Hematopoietic multipotent progenitor cell treated with erythropoietin and hydrocortisone succinate and interleukin-3 and kit ligand, for 8 days (in vitro differentiated cells): ENCODE results near the gene H6PD.

Experiments
- DNase-seq: peaks from one replicate; pipeline ENCODE4 v3.0.0-alpha.2; 2015

H6PD gene

GRCh38 chr1:9234223-9235095, at the start of gene H6PD:
H6PD (plus strand) TSS chr1:9234774; CDS start chr1:9244935, 10,161 bp downstream.
- DNase-seq = peak; percentile 81

- no peak for DNase-seq
Observed at GRCh38 chr1:9186082-9186859, 48.3 kb upstream of the H6PD start.

GRCh38 chr1:9187004-9187403, 47.6 kb upstream of the H6PD start:
- no peak for DNase-seq

GRCh38 chr1:9190234-9190633, 44.3 kb upstream of the H6PD start:
- no peak for DNase-seq

- DNase-seq = no peak
Observed at GRCh38 chr1:9191231-9191630, 43.3 kb upstream of the H6PD start.

DNA sequence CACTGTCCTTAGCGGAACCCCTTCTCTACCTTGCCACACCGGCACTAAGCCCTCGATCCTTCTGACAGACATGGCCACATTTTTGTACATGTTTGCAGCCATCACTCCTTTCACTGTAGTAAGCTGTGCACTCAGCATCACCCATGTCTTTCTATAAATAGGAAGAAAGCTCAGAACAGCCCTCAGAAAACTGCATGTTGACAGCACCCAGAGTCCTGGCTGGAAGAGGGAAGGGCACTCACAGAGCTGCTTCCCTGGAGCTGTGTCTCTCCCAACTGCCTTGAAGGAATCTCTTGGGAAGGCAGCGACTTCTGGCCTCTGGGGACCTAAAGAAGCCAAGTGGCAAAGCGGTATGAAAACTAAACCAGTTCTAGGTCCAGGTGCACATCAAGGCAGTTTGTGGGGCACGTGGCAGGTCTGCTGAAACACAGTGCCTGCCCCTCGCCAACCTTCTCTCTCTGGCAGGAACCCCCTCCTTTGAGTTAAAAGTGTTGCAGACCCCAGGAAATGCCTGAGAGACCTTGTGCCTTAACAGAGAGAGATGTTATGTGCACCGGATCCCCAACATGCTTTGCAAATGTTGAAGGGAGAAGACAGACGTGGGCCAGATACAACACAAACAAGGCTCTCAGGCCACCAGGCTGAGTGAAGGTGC, 41.9 kb upstream of the H6PD start:
- DNase-seq = no peak

DNA sequence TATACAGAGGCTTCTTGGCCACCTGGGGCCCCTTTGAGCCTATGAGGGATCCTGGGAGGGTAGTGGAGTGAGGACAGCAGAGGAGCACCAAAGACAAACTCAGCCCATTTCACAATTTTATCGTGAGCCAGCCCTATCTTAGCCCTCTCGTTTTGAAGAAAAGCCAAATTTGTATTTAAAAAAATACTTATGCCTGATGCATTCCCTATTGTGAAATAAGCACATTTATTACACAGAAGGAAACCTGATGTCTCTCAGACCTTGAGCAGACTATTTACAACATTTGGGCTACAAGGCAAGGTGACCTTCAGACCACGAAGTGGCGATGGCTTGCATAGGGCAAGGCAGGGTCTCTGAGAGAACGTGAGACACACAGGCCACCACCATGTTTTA, 41.3 kb upstream of the H6PD start:
- no peak for DNase-seq

DNA sequence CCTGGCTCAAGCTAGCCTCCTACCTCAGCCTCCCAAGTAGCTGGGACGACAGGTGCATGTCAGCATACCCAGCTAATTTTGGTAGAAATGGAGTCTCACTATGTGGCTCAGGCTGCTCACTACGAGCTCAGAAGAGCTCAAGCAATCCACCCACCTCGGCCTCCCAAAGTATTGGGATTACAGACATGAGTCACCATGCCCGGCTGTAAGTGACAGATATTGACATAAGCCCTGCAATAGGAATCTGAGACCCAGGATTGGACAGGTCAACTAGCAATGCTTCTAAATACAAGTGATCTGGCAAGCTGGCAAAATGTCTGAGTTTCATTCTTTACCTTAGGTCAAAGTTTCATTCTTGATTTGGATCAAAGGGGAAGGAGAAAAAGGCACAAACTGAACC, 40.5 kb upstream of the H6PD start:
- no peak for DNase-seq

- DNase-seq = no peak
Observed at GRCh38 chr1:9195651-9196050, 38.9 kb upstream of the H6PD start.

DNA sequence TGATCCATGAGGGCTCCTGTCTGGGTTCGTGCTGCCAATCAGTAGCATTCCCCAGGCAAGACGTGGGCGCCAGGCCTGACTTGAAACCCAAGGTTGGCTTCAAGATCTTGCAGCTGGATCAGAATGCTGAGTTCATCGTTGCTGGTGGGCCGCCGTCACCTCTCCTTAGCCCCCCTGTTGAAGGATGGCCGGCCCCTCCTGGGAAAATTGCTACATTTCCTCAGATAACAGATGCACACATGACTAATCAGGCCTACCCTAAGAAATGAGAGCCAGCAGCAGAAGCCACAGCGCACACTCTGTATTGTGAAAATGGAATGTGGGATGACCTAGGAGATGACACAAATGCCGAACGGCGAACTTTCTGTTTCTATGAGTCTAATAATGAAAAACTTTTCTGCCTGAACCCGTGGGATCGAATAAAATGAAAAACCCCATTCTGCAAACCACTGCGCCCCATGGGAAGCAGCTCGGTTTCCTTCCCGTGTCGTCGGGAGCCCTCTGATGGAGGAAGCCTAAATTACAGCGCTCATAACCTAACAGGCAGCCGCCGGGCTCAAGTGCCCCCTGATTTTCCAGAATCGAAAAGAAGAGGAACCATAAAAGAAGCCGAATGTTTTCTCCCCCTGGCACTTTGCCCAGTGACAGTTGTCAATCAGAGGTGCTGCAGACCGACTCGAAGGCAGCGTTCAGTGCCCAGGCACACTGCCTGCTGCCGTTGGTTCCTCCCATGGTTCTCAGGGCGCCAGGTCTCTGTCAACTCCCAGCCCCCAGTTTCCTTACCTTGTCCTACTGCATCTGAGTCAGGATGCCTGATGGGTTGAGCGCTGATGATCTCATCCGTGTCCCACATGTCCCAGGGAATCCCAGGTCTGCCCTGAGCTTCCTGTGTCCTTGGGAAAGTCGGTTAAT, 38.2 kb upstream of the H6PD start:
- peak; percentile 60 for DNase-seq

GRCh38 chr1:9197186-9198099, 37.1 kb upstream of the H6PD start:
- no peak for DNase-seq

DNA sequence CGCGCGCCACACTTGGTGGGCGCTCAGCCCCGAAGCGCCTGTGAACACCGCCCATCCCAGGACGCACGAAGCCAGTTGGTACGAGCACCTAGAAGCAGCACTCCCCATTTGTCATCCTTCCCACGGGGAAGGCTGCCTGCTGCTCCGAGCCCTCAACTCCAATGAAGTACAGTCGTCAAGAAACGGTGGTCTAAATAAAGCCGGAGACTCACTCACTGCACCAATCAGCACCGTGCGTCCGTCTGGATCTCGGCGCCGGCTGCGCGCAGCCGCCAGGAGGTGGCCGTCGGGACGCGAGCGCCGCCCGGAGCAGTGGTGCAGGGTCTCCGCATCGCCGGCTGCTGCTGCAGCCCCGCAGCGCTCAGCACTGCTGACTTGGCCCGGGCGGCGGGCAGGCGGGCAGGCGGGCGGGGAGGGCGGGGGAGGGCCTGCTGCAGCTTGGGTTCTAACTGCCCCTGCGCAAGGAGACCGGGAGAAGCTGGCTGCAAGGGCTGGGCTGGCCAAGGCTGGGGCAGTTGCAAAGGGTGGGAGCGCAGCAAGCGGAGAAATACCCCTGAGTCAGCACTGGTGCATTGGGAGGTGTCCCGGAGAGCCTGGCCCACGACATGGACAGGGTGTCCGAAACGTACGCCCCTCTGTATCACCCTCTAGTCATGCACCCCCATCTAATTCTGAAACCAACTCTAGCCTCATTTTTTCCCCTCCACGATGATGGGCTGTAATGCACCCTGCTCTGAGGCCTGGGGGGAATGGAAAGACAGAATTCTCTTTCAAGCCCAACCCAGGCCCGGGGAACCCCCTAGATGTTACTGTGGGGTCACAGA, 35.8 kb upstream of the H6PD start:
- no peak for DNase-seq

DNA sequence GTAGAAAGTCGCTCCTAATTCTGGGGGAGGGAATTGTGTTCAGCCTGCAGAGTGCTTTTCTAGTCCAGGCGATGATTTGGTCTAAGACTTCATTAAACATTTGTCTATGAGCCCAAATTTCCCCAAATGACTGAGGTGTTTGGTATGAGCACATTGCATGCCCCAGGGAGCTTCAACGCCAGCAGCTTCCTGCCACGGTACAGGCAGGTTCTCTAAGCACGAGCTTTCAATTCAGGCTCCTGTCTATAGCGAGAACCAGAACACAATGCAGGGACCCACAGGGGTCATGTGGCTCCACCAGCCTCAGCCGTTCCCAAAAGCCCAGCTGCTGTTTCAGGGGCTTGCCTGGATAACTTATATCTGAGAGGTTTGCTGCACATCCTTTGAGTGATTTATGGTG, 34.1 kb upstream of the H6PD start:
- DNase-seq = no peak

GRCh38 chr1:9201401-9202239, 33.0 kb upstream of the H6PD start:
- no peak for DNase-seq

DNA sequence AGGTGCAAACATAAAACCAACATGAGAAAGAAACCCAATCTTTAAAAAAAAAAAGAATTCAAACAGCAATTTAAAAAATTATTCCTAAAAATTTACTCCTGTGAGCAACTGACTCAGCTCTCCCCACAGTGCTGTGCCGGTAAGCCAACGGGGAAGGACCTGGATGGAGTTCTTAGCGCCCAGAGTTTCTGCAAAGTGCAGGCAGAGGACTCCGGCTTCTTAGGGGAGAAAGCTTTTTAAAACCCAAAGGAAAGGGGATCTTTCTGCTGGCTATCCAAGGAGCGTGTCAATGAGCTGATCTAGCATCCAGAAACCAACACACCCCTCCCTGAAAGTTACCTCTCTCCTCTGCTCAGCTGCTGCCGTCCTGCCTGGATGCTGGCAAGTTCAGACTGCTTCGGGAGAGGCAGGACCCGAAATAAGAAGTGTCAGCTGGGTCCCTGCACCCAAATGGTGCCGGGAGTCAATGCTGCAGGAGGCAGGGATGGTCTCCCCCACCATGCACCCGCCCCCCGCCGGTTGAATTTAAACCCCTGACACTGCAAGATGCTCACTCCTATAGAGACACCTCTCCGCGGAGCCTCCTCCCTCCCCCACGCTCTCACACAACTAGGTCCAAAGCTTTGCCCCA, 32.2 kb upstream of the H6PD start:
- no peak for DNase-seq

GRCh38 chr1:9203511-9203982, 31.0 kb upstream of the H6PD start:
- no peak for DNase-seq

DNA sequence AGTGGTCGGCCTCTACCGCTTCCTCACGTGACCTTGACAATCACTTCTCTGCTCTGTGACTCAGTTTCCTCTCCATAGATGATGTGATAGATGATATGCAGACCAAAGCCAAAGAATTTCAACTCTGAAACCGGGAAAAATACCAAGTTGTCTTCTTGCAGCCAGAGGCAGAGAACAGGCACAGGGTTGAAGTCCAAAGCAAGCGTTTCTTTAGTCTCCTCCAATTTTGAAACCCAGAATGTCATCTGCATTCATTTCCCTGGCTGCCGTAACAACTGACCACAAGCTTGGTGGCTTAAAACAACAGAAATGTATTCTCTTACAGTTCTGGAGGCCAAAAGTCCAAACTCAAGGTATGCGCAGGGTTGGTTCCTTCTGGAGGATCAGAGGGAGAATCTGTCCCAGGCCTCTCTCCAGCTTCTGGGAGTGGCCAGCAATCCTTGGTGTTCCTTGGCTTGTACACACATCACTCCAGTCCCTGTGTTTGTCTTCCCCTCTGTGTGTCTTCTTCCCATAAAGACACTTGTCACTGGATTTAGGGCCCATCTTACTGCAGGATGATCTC, 30.3 kb upstream of the H6PD start:
- DNase-seq = no peak

DNA sequence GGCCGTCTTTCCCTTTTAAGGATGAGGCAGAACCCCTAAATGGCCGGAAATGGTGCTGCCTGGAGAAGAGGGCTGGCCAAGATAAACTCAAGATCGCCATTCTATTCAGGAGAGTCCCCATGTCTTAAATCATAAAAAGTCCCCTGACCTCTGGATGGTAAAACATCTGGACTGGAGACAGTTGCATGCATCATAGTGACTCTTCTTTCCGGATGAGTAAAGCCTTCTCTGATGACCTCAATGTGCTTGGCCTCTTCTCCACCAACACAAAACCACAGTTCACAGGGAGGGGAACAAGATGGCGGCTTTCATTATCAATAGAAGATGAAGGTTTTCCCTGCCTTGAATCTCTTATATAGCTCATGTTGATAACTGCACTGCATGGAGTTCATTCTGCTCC, 27.5 kb upstream of the H6PD start:
- DNase-seq = no peak

GRCh38 chr1:9207715-9208114, 26.9 kb upstream of the H6PD start:
- DNase-seq = no peak
